ENCODE measurements around the gene AKAP8. TPM values are rescaled to one million over a fixed set of nuclear protein-coding genes. Genes with fewer than 3 reads are reported as not detected.

Gene AKAP8
- total and polyA plus RNA-seq, 2 experiments from 2014 or later, result 18.6 to 22.9 TPM

DNA sequence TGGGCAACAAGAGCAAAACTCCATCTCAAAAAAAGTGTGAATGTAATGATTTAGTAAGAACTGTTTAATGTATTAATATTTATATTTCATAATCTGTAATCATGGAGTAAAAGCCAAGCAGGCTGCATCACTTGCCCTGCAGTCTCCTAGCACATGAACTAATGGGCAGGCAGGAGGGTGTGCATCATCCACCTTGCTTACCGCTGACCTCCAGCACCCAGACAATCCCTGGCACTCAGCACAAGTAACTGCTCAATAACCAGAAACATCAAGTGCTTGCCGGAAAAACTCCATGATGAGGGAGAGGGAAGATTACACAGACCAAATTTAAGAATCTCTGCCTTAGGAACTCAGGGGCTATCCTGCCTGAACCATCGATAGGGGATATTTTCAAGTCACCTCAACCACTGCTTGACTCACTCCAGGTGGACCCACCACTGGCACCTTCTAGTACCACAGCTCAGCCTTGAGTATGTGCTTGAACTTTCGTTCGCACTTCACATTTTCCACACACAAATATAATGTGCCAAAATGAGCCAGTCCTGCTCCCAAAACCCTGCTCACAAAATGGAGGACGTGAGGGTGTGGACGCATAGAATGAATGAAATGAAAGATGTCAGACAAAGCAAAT lies 65.8 kb downstream of the AKAP8 start:
- 91% methylated on average over 7 of the region's 7 CpGs for WGBS (ENCODE audit: low lambda C conversion rate, missing lambda C conversion rate)
- Histone ChIP-seq H3K9me2 (replicated peaks; ENCODE audit: insufficient read depth) (no peaks in the 10 kb centered on the region), H3K9me3 (ENCODE audit: low read depth) (no peaks in the 10 kb centered on the region), H3K79me2 (peaks cover 100% of the 10 kb centered on the region), H2AFZ (no peak overlapping the region), H3K4me3 (no peak overlapping the region), H3K4me2 (no peak overlapping the region), H4K20me1 (ENCODE audit: insufficient read depth, poor library complexity, severe bottlenecking) (peaks cover 100% of the 10 kb centered on the region), H3K36me3 (replicated peaks; ENCODE audit: insufficient read depth, low read depth) (no peaks in the 10 kb centered on the region), H3K4me1 (ENCODE audit: insufficient read depth) (peaks cover 21% of the 10 kb centered on the region), H3K27me3 (no peaks in the 10 kb centered on the region), H3K27ac (no peak overlapping the region)
- DNase-seq (ENCODE audit: low spot score), result no peak
- TF ChIP-seq EZH2 (IDR thresholded peaks at IDR 0.05; ENCODE audit: borderline replicate concordance) (no peak), CTCF (IDR thresholded peaks at IDR 0.05; ENCODE audit: poor library complexity) (no peak), EZH2phosphoT487 (IDR thresholded peaks at IDR 0.05; ENCODE audit: low read depth, severe bottlenecking, unreplicated experiment) (no peak)

GRCh38 chr19:15307169-15307568 lies 72.4 kb downstream of the AKAP8 start:
- peaks cover 100% of the 10 kb centered on the region for H3K79me2 ChIP-seq
- no peak for DNase-seq (ENCODE audit: low spot score)
- H3K4me1 ChIP-seq (ENCODE audit: insufficient read depth), result peaks cover 18% of the 10 kb centered on the region
- no peaks in the 10 kb centered on the region for H3K9me2 ChIP-seq (replicated peaks; ENCODE audit: insufficient read depth)
- H3K4me3 ChIP-seq, result no peak overlapping the region
- H3K36me3 ChIP-seq (replicated peaks; ENCODE audit: insufficient read depth, low read depth), result no peaks in the 10 kb centered on the region
- H2AFZ ChIP-seq, result no peak overlapping the region
- no peaks in the 10 kb centered on the region for H3K9me3 ChIP-seq (ENCODE audit: low read depth)
- no peak overlapping the region for H3K27ac ChIP-seq
- peaks cover 99% of the 10 kb centered on the region for H4K20me1 ChIP-seq (ENCODE audit: insufficient read depth, poor library complexity, severe bottlenecking)
- 86% methylated on average over 2 of the region's 2 CpGs for WGBS (ENCODE audit: low lambda C conversion rate, missing lambda C conversion rate)
- no peak for TF ChIP-seq CTCF (IDR thresholded peaks at IDR 0.05; ENCODE audit: poor library complexity)
- no peak for TF ChIP-seq EZH2 (IDR thresholded peaks at IDR 0.05; ENCODE audit: borderline replicate concordance)
- TF ChIP-seq EZH2phosphoT487 (IDR thresholded peaks at IDR 0.05; ENCODE audit: low read depth, severe bottlenecking, unreplicated experiment), result no peak
- H3K27me3 ChIP-seq, result no peaks in the 10 kb centered on the region
- H3K4me2 ChIP-seq, result no peak overlapping the region

GRCh38 chr19:15305582-15306334 lies 73.8 kb downstream of the AKAP8 start:
- H3K79me2 ChIP-seq, result peaks cover 100% of the 10 kb centered on the region
- no peak for DNase-seq (ENCODE audit: low spot score)
- 93% methylated on average over 3 of the region's 3 CpGs for WGBS (ENCODE audit: low lambda C conversion rate, missing lambda C conversion rate)
- no peaks in the 10 kb centered on the region for H3K36me3 ChIP-seq (replicated peaks; ENCODE audit: insufficient read depth, low read depth)
- H3K4me1 ChIP-seq (ENCODE audit: insufficient read depth), result peaks cover 18% of the 10 kb centered on the region
- H2AFZ ChIP-seq, result no peak overlapping the region
- TF ChIP-seq EZH2phosphoT487 (IDR thresholded peaks at IDR 0.05; ENCODE audit: low read depth, severe bottlenecking, unreplicated experiment), result no peak
- no peak for TF ChIP-seq EZH2 (IDR thresholded peaks at IDR 0.05; ENCODE audit: borderline replicate concordance)
- no peak for TF ChIP-seq CTCF (IDR thresholded peaks at IDR 0.05; ENCODE audit: poor library complexity)
- H3K4me3 ChIP-seq, result no peak overlapping the region
- no peak overlapping the region for H3K27ac ChIP-seq
- H3K27me3 ChIP-seq, result no peaks in the 10 kb centered on the region
- H3K9me3 ChIP-seq (ENCODE audit: low read depth), result no peaks in the 10 kb centered on the region
- H3K9me2 ChIP-seq (replicated peaks; ENCODE audit: insufficient read depth), result no peaks in the 10 kb centered on the region
- no peak overlapping the region for H3K4me2 ChIP-seq
- peaks cover 99% of the 10 kb centered on the region for H4K20me1 ChIP-seq (ENCODE audit: insufficient read depth, poor library complexity, severe bottlenecking)
